PC-3 (cell line): ENCODE results near the gene EHBP1. TPM values are rescaled to one million over a fixed set of nuclear protein-coding genes. Genes with fewer than 3 reads are reported as not detected.

ENCODE experiments used
- ATAC-seq: fragments of 200-7000 bp; cut with Tn5 transposase; 2 replicates; pipeline ENCODE4 v1.9.1; 2020; ENCODE audit warnings: mild to moderate bottlenecking, moderate library complexity
- BruUV-seq: library from RNA; stranded (reverse); fragments of 400-500 nt; replicated peaks from 2 replicates; lab custom pipeline; 2021; lab: Mats Ljungman, UMichigan
- CTCF ChIA-PET: fragments of 300-600 bp; sonication (Branson Sonifier 250); formaldehyde crosslinking; loops from one replicate; lab custom pipeline; 2022; ENCODE audit warnings: antibody characterized with exemption; lab: Charles Lee
- POLR2A ChIA-PET: fragments of 300-600 bp; sonication (Branson Sonifier 250); formaldehyde crosslinking; loops from one replicate; lab custom pipeline; 2022; ENCODE audit warnings: antibody characterized with exemption; ENCODE audit not compliant: unreplicated experiment; lab: Charles Lee
- DNase-seq: peaks from one replicate; pipeline ENCODE4 v3.0.0-alpha.2; 2015
- H2AFZ ChIP-seq: fragments of 300-600 bp; sonication (generic); 2 replicates; pipeline ENCODE4 v1.6.0; 2016; ENCODE audit warnings: antibody characterized with exemption, low read length
- H3F3A ChIP-seq: fragments of 300-600 bp; sonication (generic); one replicate; pipeline ENCODE4 v1.6.0; 2017; ENCODE audit warnings: antibody characterized with exemption, low read length, control low read depth, mild to moderate bottlenecking; ENCODE audit not compliant: unreplicated experiment
- H3K27ac ChIP-seq: fragments of 300-600 bp; sonication (generic); 2 replicates; pipeline ENCODE4 v1.5.1; 2016; ENCODE audit warnings: mild to moderate bottlenecking, low read length
- H3K27me3 ChIP-seq: fragments of 300-600 bp; sonication (generic); 2 replicates; pipeline ENCODE4 v1.6.1; 2016; ENCODE audit warnings: low read length, mixed read lengths
- H3K36me3 ChIP-seq: fragments of 300-600 bp; sonication (generic); 2 replicates; pipeline ENCODE4 v1.6.1; 2016; ENCODE audit warnings: low read depth, mixed run types, low read length, mixed read lengths
- H3K4me1 ChIP-seq: fragments of 300-600 bp; sonication (generic); 2 replicates; pipeline ENCODE4 v1.5.1; 2016; ENCODE audit warnings: low read length; ENCODE audit not compliant: insufficient read depth
- H3K4me2 ChIP-seq: fragments of 300-600 bp; sonication (generic); 2 replicates; pipeline ENCODE4 v1.6.0; 2016; ENCODE audit warnings: low read length
- H3K4me3 ChIP-seq: fragments of 300-600 bp; sonication (generic); 2 replicates; pipeline ENCODE4 v1.5.1; 2016; ENCODE audit warnings: mild to moderate bottlenecking, low read length, mixed read lengths
- H3K79me2 ChIP-seq: fragments of 300-600 bp; sonication (generic); 2 replicates; pipeline ENCODE4 v1.6.1; 2017; ENCODE audit warnings: low read length, mixed read lengths
- H3K9ac ChIP-seq: fragments of 300-600 bp; sonication (generic); 2 replicates; pipeline ENCODE4 v1.6.0; 2016; ENCODE audit warnings: mild to moderate bottlenecking, low read length
- H3K9me2 ChIP-seq: fragments of 300-600 bp; sonication (generic); replicated peaks from 2 replicates; pipeline ENCODE4 v1.6.1; 2016; ENCODE audit warnings: mixed run types, low read length, mixed read lengths
- H3K9me3 ChIP-seq: fragments of 300-600 bp; sonication (generic); 2 replicates; pipeline ENCODE4 v1.6.1; 2016; ENCODE audit warnings: low read length, mixed read lengths
- H4K20me1 ChIP-seq: fragments of 300-600 bp; sonication (generic); 2 replicates; pipeline ENCODE4 v1.6.1; 2016; ENCODE audit warnings: low read length, mixed read lengths
- CTCF ChIP-seq: fragments of 300-600 bp; sonication (generic); conservative IDR thresholded peaks from 2 replicates; pipeline ENCODE4 v1.5.1; 2017; ENCODE audit warnings: antibody characterized with exemption, low read depth, mild to moderate bottlenecking, low read length
- EZH2 ChIP-seq: fragments of 300-600 bp; sonication (generic); IDR thresholded peaks from one replicate; pipeline ENCODE4 v1.6.1; 2017; ENCODE audit warnings: antibody characterized with exemption, mild to moderate bottlenecking, low read length; ENCODE audit not compliant: unreplicated experiment
- EZH2phosphoT487 ChIP-seq: fragments of 300-600 bp; sonication (generic); IDR thresholded peaks from 2 replicates; pipeline ENCODE4 v1.6.1; 2018; ENCODE audit warnings: mild to moderate bottlenecking, antibody characterized with exemption, low read length, borderline replicate concordance
- intact Hi-C: fragments of 100-400 bp; cut with micrococcal nuclease; formaldehyde crosslinking; loops from 2 replicates; pipeline ENCODE4 v1.9.0; 2023
- total RNA-seq: library from RNA; depleted of rRNA; stranded (reverse); fragments of >200 nt; gene quantifications from 2 replicates; pipeline ENCODE4 v1.2.3, GENCODE V29; 2014

Gene EHBP1
- total RNA-seq, 1 experiment from 2014 or later: 25.7 TPM

- DNase-seq: no peak
- ATAC-seq: no peak
Observed at GRCh38 chr2:62934517-62934916, 229.0 kb downstream of the EHBP1 start.

GRCh38 chr2:62938126-62938525 lies 232.6 kb downstream of the EHBP1 start:
- Histone ChIP-seq H3K9me2 (no peaks in the 10 kb centered on the region), H3K9me3 (no peaks in the 10 kb centered on the region), H3K9ac (no peak overlapping the region), H3K79me2 (no peaks in the 10 kb centered on the region), H3K4me1 (no peaks in the 10 kb centered on the region), H3K27ac (no peak overlapping the region), H3K27me3 (no peaks in the 10 kb centered on the region), H3K4me3 (no peak overlapping the region), H2AFZ (no peak overlapping the region), H4K20me1 (no peaks in the 10 kb centered on the region), H3K4me2 (no peak overlapping the region), H3K36me3 (no peaks in the 10 kb centered on the region), H3F3A (no peaks in the 10 kb centered on the region)
- TF ChIP-seq EZH2 (no peak), EZH2phosphoT487 (no peak), CTCF (no peak)
- CTCF ChIA-PET: no interaction called here
- POLR2A ChIA-PET: interaction anchor here (0.6 kb wide), 1 partner anchor 1585 kb away, joined by 3 read pairs; no protein-coding TSS in a partner anchor
- BruUV-seq: no TSS peak
- no peak for DNase-seq
- ATAC-seq: no peak
- intact Hi-C loops: no loop called here

More at GRCh38 chr2:62934517-62934916, 229.0 kb downstream of the EHBP1 start:
- TF ChIP-seq EZH2phosphoT487 (no peak), EZH2 (no peak)
- H3K4me3 ChIP-seq: no peak overlapping the region
- H3K27ac ChIP-seq: no peak overlapping the region
- BruUV-seq: no TSS peak
- no peaks in the 10 kb centered on the region for H3K79me2 ChIP-seq
- no peak overlapping the region for H2AFZ ChIP-seq
- no peaks in the 10 kb centered on the region for H3F3A ChIP-seq
- no peak overlapping the region for H3K9ac ChIP-seq
- no peaks in the 10 kb centered on the region for H3K4me1 ChIP-seq
- CTCF ChIA-PET: no interaction called here
- POLR2A ChIA-PET: no interaction called here
- no peaks in the 10 kb centered on the region for H4K20me1 ChIP-seq
- H3K27me3 ChIP-seq: no peaks in the 10 kb centered on the region
- H3K9me2 ChIP-seq: no peaks in the 10 kb centered on the region
- no peaks in the 10 kb centered on the region for H3K36me3 ChIP-seq
- H3K4me2 ChIP-seq: no peak overlapping the region
- no peaks in the 10 kb centered on the region for H3K9me3 ChIP-seq
- intact Hi-C loops: no loop called here

GRCh38 chr2:62939735-62940491 lies 234.4 kb downstream of the EHBP1 start:
- Histone ChIP-seq H2AFZ (no peak overlapping the region), H3K9me3 (no peaks in the 10 kb centered on the region), H3K4me2 (no peak overlapping the region), H3K36me3 (peaks cover 3% of the 10 kb centered on the region; the same call in 1 of the 2 replicates), H3K4me1 (no peaks in the 10 kb centered on the region), H4K20me1 (no peaks in the 10 kb centered on the region), H3K27me3 (no peaks in the 10 kb centered on the region), H3K4me3 (no peak overlapping the region), H3F3A (no peaks in the 10 kb centered on the region), H3K9ac (no peak overlapping the region), H3K9me2 (no peaks in the 10 kb centered on the region), H3K27ac (no peak overlapping the region), H3K79me2 (no peaks in the 10 kb centered on the region)
- CTCF ChIA-PET: no interaction called here
- ATAC-seq (peak; percentile 33; the same call in 1 of the 2 replicates), DNase-seq (peak; percentile 24)
- TF ChIP-seq CTCF: no peak
- TF ChIP-seq EZH2: no peak
- no peak for TF ChIP-seq EZH2phosphoT487
- POLR2A ChIA-PET: no interaction called here
- BruUV-seq: no TSS peak
- intact Hi-C loops: no loop called here
